GM23338 (cell line): Measurements from ENCODE around the gene SMCO3. TPM values are rescaled to one million over a fixed set of nuclear protein-coding genes. Genes with fewer than 3 reads are reported as not detected.

Source experiments
- ATAC-seq: fragments of 200-7000 bp; cut with Tn5 transposase; 3 replicates; pipeline ENCODE4 v1.9.1; 2020
- DNase-seq: peaks from one replicate; pipeline ENCODE4 v3.0.0-alpha.2; 2015; ENCODE audit warnings: low spot score
- H2AFZ ChIP-seq: fragments of 200-600 bp; sonication (generic); 2 replicates; pipeline ENCODE4 v1.8.0; 2016; ENCODE audit warnings: antibody characterized with exemption, mild to moderate bottlenecking, moderate library complexity
- H3F3A ChIP-seq: fragments of 200-600 bp; sonication (generic); replicated peaks from 2 replicates; pipeline ENCODE4 v1.8.0; 2017; ENCODE audit warnings: antibody characterized with exemption, mixed run types, low read depth
- H3K27ac ChIP-seq: fragments of 200-600 bp; sonication (generic); 2 replicates; pipeline ENCODE4 v1.6.1; 2016; ENCODE audit warnings: low read depth
- H3K27me3 ChIP-seq: fragments of 200-600 bp; sonication (generic); 2 replicates; pipeline ENCODE4 v1.8.0; 2016; ENCODE audit warnings: mild to moderate bottlenecking, mixed run types, moderate library complexity; ENCODE audit not compliant: insufficient read depth
- H3K36me3 ChIP-seq: fragments of 200-600 bp; sonication (generic); 2 replicates; pipeline ENCODE4 v1.8.0; 2016; ENCODE audit warnings: mild to moderate bottlenecking; ENCODE audit not compliant: insufficient read depth
- H3K4me1 ChIP-seq: fragments of 200-600 bp; sonication (generic); 2 replicates; pipeline ENCODE4 v1.8.0; 2016; ENCODE audit warnings: mild to moderate bottlenecking, moderate library complexity; ENCODE audit not compliant: insufficient read depth
- H3K4me2 ChIP-seq: fragments of 200-600 bp; sonication (generic); 2 replicates; pipeline ENCODE4 v1.7.1; 2017; ENCODE audit warnings: mixed run types
- H3K4me3 ChIP-seq: fragments of 200-600 bp; sonication (generic); 2 replicates; pipeline ENCODE4 v1.6.1; 2016; ENCODE audit warnings: mixed run types
- H3K79me2 ChIP-seq: fragments of 200-600 bp; sonication (generic); replicated peaks from 2 replicates; pipeline ENCODE4 v1.8.0; 2017; ENCODE audit warnings: mild to moderate bottlenecking; ENCODE audit not compliant: insufficient read depth
- H3K9me2 ChIP-seq: fragments of 200-600 bp; sonication (generic); 2 replicates; pipeline ENCODE4 v1.8.0; 2017; ENCODE audit not compliant: insufficient read depth
- H4K20me1 ChIP-seq: fragments of 200-600 bp; sonication (generic); replicated peaks from 2 replicates; pipeline ENCODE4 v1.8.0; 2017; ENCODE audit warnings: mild to moderate bottlenecking; ENCODE audit not compliant: insufficient read depth
- H3K27ac Mint-ChIP-seq: 2 replicates; pipeline ENCODE4 v1.8.0; 2020; ENCODE audit warnings: inconsistent platforms, mild to moderate bottlenecking, moderate library complexity, mixed read lengths
- H3K27me3 Mint-ChIP-seq: 3 replicates; pipeline ENCODE4 v1.8.0; 2022; ENCODE audit warnings: low read depth, mild to moderate bottlenecking, moderate library complexity, mixed read lengths, inconsistent platforms; ENCODE audit not compliant: insufficient read depth, poor library complexity
- H3K36me3 Mint-ChIP-seq: 3 replicates; pipeline ENCODE4 v1.8.0; 2021; ENCODE audit warnings: low read depth, mild to moderate bottlenecking, inconsistent platforms, moderate library complexity, mixed read lengths
- H3K4me1 Mint-ChIP-seq: 3 replicates; pipeline ENCODE4 v1.8.0; 2020; ENCODE audit warnings: mild to moderate bottlenecking, inconsistent platforms, mixed read lengths
- H3K4me3 Mint-ChIP-seq: 3 replicates; pipeline ENCODE4 v1.8.0; 2021; ENCODE audit warnings: moderate library complexity, mild to moderate bottlenecking, inconsistent platforms, mixed read lengths
- H3K9me3 Mint-ChIP-seq: 3 replicates; pipeline ENCODE4 v1.8.0; 2020; ENCODE audit warnings: moderate library complexity, mild to moderate bottlenecking, inconsistent platforms, mixed read lengths
- CREB1 ChIP-seq: fragments of 250-450 bp; sonication (Bioruptor Pico); IDR thresholded peaks from 2 replicates; pipeline ENCODE4 v1.5.0; 2020; ENCODE audit warnings: low read depth, mild to moderate bottlenecking, moderate library complexity
- ETS1 ChIP-seq: IDR thresholded peaks from 2 replicates; pipeline ENCODE4 v1.6.1; 2016; ENCODE audit warnings: antibody characterized with exemption
- EZH2 ChIP-seq: fragments of 200-600 bp; sonication (generic); IDR thresholded peaks from one replicate; pipeline ENCODE4 v1.8.0; 2017; ENCODE audit warnings: antibody characterized with exemption, mild to moderate bottlenecking, low read depth; ENCODE audit not compliant: unreplicated experiment
- EZH2phosphoT487 ChIP-seq: fragments of 200-600 bp; sonication (generic); IDR thresholded peaks from one replicate; pipeline ENCODE4 v1.8.1; 2018; ENCODE audit warnings: antibody characterized with exemption; ENCODE audit not compliant: unreplicated experiment
- NANOG ChIP-seq: IDR thresholded peaks from 2 replicates; pipeline ENCODE4 v1.6.1; 2016; ENCODE audit warnings: antibody characterized with exemption, borderline replicate concordance
- POLR2AphosphoS5 ChIP-seq: IDR thresholded peaks from 2 replicates; pipeline ENCODE4 v1.6.1; 2016; ENCODE audit warnings: antibody characterized with exemption, low read depth
- STAT1 ChIP-seq: IDR thresholded peaks from one replicate; pipeline ENCODE4 v1.6.1; 2016; ENCODE audit warnings: antibody characterized with exemption; ENCODE audit not compliant: unreplicated experiment
- ZNF114 ChIP-seq: fragments of 250-450 bp; sonication (Bioruptor Pico); IDR thresholded peaks from 2 replicates; pipeline ENCODE4 v1.5.0; 2020; ENCODE audit warnings: mild to moderate bottlenecking, moderate library complexity
- ZNF331 ChIP-seq: fragments of 250-450 bp; sonication (Bioruptor Pico); IDR thresholded peaks from 2 replicates; pipeline ENCODE4 v1.5.0; 2020; ENCODE audit warnings: low read depth, mild to moderate bottlenecking, moderate library complexity
- polyA plus RNA-seq: library from polyadenylated mRNA; unstranded; fragments of >200 nt; fragmentation: Nextera tagmentation; extraction: Ambion mirVana; gene quantifications from 2 replicates; pipeline ENCODE4 v1.2.1, GENCODE V29; 2016
- total RNA-seq: library from RNA; depleted of rRNA; stranded (reverse); fragments of >200 nt; shearing (Covaris generic); gene quantifications from 2 replicates; pipeline ENCODE4 v1.2.3, GENCODE V29; 2014
- TF ChIP-seq, protein P1 (sequence below): IDR thresholded peaks from one replicate; pipeline ENCODE4 v1.6.1; 2018; ENCODE audit warnings: antibody characterized with exemption; ENCODE audit not compliant: unreplicated experiment
- TF ChIP-seq, protein P2 (sequence below), 2 experiments: fragments of 200-600 bp in 1 of 2; sonication (generic) in 1 of 2; conservative IDR thresholded peaks; 2 replicates each; pipeline versions ENCODE4 v1.5.1 to v1.6.1; 2016 to 2017; ENCODE audit warnings: antibody characterized with exemption in 2 of 2, low read depth in 2 of 2, mild to moderate bottlenecking in 2 of 2, moderate library complexity in 1 of 2
- TF ChIP-seq, protein P3 (sequence below): fragments of 250-450 bp; sonication (Bioruptor Pico); IDR thresholded peaks from 2 replicates; pipeline ENCODE4 v1.5.0; 2020; ENCODE audit warnings: mild to moderate bottlenecking, moderate library complexity

SMCO3 gene
- total and polyA plus RNA-seq, 2 experiments from 2014 or later, result 0.13 TPM; not detected in 1

DNA sequence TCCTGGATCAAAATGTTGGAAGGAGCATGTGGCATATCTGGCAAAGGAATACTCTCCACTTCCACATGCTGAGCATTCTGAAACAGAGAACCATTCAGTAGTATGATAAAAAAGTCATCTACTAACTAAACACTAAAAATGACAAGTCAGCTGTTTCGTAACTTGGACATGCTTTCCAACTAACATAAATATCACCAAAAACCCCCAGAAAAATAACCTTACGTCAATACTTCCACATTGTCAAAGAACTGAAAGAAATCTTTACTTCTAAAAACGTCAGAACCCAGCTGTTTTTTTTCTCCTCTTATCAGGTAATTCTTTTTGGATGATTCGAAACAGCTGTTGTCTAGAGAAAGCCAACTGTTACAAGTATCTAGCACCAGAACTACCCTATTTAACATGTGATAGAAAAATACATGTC is 18.9 kb downstream of the SMCO3 start (continued):
- TF ChIP-seq, protein P1, sequence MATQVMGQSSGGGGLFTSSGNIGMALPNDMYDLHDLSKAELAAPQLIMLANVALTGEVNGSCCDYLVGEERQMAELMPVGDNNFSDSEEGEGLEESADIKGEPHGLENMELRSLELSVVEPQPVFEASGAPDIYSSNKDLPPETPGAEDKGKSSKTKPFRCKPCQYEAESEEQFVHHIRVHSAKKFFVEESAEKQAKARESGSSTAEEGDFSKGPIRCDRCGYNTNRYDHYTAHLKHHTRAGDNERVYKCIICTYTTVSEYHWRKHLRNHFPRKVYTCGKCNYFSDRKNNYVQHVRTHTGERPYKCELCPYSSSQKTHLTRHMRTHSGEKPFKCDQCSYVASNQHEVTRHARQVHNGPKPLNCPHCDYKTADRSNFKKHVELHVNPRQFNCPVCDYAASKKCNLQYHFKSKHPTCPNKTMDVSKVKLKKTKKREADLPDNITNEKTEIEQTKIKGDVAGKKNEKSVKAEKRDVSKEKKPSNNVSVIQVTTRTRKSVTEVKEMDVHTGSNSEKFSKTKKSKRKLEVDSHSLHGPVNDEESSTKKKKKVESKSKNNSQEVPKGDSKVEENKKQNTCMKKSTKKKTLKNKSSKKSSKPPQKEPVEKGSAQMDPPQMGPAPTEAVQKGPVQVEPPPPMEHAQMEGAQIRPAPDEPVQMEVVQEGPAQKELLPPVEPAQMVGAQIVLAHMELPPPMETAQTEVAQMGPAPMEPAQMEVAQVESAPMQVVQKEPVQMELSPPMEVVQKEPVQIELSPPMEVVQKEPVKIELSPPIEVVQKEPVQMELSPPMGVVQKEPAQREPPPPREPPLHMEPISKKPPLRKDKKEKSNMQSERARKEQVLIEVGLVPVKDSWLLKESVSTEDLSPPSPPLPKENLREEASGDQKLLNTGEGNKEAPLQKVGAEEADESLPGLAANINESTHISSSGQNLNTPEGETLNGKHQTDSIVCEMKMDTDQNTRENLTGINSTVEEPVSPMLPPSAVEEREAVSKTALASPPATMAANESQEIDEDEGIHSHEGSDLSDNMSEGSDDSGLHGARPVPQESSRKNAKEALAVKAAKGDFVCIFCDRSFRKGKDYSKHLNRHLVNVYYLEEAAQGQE, result no peak
- TF ChIP-seq CREB1, result no peak

DNA sequence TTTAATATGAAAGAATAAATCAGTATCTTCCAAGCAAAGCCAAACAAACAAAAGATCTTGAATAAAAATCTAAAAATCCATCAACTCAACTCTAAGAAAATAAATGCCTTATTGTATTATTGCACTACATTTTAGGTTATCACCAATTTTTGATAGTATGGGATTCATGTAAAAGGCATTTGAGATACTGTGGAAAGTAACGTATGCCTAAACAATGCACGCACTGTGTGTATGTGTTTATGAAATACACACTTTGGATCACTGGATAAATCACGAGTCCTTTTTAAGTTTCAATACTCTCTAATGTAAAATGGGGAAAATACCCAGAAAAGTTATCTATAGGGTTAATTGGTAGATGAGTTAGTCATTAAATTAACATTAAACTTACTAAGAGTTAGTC is 28.4 kb downstream of the SMCO3 start:
- H3K4me3 ChIP-seq, result no peak overlapping the region
- no peak overlapping the region for H3K4me2 ChIP-seq
- H3F3A ChIP-seq, result no peaks in the 10 kb centered on the region
- H3K4me3 Mint-ChIP-seq, result no peak overlapping the region
- no peaks in the 10 kb centered on the region for H3K9me2 ChIP-seq
- peaks cover 9% of the 10 kb centered on the region; the same call in 1 of the 2 replicates for H4K20me1 ChIP-seq
- ATAC-seq (no peak), DNase-seq (no peak)
- peaks cover 42% of the 10 kb centered on the region for H3K36me3 Mint-ChIP-seq
- H3K27me3 Mint-ChIP-seq, result no peaks in the 10 kb centered on the region
- no peak overlapping the region for H3K27ac Mint-ChIP-seq
- H3K4me1 Mint-ChIP-seq, result no peaks in the 10 kb centered on the region; the same call in 2 of the 3 replicates
- no peaks in the 10 kb centered on the region for H3K79me2 ChIP-seq
- H3K9me3 Mint-ChIP-seq, result no peaks in the 10 kb centered on the region
- H3K27ac ChIP-seq, result no peak overlapping the region
- no peak overlapping the region for H2AFZ ChIP-seq
- no peaks in the 10 kb centered on the region for H3K4me1 ChIP-seq
- H3K27me3 ChIP-seq, result no peaks in the 10 kb centered on the region
- H3K36me3 ChIP-seq, result peaks cover 41% of the 10 kb centered on the region
- TF ChIP-seq ZNF114 (no peak), EZH2phosphoT487 (no peak), ETS1 (no peak), EZH2 (no peak), CREB1 (no peak), STAT1 (no peak), ZNF331 (CRISPR knock-in tag) (no peak), POLR2AphosphoS5 (no peak), NANOG (no peak)
- TF ChIP-seq, protein P2, sequence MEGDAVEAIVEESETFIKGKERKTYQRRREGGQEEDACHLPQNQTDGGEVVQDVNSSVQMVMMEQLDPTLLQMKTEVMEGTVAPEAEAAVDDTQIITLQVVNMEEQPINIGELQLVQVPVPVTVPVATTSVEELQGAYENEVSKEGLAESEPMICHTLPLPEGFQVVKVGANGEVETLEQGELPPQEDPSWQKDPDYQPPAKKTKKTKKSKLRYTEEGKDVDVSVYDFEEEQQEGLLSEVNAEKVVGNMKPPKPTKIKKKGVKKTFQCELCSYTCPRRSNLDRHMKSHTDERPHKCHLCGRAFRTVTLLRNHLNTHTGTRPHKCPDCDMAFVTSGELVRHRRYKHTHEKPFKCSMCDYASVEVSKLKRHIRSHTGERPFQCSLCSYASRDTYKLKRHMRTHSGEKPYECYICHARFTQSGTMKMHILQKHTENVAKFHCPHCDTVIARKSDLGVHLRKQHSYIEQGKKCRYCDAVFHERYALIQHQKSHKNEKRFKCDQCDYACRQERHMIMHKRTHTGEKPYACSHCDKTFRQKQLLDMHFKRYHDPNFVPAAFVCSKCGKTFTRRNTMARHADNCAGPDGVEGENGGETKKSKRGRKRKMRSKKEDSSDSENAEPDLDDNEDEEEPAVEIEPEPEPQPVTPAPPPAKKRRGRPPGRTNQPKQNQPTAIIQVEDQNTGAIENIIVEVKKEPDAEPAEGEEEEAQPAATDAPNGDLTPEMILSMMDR (conservative IDR thresholded peaks at IDR 0.05; ENCODE audit: low read depth in 2 of 2), result no peak
- TF ChIP-seq, protein P3, sequence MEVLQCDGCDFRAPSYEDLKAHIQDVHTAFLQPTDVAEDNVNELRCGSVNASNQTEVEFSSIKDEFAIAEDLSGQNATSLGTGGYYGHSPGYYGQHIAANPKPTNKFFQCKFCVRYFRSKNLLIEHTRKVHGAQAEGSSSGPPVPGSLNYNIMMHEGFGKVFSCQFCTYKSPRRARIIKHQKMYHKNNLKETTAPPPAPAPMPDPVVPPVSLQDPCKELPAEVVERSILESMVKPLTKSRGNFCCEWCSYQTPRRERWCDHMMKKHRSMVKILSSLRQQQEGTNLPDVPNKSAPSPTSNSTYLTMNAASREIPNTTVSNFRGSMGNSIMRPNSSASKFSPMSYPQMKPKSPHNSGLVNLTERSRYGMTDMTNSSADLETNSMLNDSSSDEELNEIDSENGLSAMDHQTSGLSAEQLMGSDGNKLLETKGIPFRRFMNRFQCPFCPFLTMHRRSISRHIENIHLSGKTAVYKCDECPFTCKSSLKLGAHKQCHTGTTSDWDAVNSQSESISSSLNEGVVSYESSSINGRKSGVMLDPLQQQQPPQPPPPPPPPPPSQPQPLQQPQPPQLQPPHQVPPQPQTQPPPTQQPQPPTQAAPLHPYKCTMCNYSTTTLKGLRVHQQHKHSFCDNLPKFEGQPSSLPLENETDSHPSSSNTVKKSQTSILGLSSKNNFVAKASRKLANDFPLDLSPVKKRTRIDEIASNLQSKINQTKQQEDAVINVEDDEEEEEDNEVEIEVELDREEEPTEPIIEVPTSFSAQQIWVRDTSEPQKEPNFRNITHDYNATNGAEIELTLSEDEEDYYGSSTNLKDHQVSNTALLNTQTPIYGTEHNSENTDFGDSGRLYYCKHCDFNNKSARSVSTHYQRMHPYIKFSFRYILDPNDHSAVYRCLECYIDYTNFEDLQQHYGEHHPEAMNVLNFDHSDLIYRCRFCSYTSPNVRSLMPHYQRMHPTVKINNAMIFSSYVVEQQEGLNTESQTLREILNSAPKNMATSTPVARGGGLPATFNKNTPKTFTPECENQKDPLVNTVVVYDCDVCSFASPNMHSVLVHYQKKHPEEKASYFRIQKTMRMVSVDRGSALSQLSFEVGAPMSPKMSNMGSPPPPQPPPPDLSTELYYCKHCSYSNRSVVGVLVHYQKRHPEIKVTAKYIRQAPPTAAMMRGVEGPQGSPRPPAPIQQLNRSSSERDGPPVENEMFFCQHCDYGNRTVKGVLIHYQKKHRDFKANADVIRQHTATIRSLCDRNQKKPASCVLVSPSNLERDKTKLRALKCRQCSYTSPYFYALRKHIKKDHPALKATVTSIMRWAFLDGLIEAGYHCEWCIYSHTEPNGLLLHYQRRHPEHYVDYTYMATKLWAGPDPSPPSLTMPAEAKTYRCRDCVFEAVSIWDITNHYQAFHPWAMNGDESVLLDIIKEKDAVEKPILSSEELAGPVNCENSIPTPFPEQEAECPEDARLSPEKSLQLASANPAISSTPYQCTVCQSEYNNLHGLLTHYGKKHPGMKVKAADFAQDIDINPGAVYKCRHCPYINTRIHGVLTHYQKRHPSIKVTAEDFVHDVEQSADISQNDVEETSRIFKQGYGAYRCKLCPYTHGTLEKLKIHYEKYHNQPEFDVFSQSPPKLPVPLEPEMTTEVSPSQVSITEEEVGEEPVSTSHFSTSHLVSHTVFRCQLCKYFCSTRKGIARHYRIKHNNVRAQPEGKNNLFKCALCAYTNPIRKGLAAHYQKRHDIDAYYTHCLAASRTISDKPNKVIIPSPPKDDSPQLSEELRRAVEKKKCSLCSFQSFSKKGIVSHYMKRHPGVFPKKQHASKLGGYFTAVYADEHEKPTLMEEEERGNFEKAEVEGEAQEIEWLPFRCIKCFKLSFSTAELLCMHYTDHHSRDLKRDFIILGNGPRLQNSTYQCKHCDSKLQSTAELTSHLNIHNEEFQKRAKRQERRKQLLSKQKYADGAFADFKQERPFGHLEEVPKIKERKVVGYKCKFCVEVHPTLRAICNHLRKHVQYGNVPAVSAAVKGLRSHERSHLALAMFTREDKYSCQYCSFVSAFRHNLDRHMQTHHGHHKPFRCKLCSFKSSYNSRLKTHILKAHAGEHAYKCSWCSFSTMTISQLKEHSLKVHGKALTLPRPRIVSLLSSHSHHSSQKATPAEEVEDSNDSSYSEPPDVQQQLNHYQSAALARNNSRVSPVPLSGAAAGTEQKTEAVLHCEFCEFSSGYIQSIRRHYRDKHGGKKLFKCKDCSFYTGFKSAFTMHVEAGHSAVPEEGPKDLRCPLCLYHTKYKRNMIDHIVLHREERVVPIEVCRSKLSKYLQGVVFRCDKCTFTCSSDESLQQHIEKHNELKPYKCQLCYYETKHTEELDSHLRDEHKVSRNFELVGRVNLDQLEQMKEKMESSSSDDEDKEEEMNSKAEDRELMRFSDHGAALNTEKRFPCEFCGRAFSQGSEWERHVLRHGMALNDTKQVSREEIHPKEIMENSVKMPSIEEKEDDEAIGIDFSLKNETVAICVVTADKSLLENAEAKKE, result no peak
